Stimulated activated naive CD8-positive, alpha-beta T cell treated with anti-CD3 and anti-CD28 coated beads, Interleukin-15, Interleukin-2, amounts not matched to agents 100 U/mL and 50 U/mL, for 24 hours (primary cell): Measurements from ENCODE around the gene VGF.

Experiments used
- ATAC-seq: fragments of 150-1000 bp; cut with Tn5 transposase; one replicate; pipeline ENCODE4 v1.10.0; 2021
- DNase-seq: peaks from one replicate; pipeline ENCODE4 v3.0.0; 2021

Gene VGF

DNA sequence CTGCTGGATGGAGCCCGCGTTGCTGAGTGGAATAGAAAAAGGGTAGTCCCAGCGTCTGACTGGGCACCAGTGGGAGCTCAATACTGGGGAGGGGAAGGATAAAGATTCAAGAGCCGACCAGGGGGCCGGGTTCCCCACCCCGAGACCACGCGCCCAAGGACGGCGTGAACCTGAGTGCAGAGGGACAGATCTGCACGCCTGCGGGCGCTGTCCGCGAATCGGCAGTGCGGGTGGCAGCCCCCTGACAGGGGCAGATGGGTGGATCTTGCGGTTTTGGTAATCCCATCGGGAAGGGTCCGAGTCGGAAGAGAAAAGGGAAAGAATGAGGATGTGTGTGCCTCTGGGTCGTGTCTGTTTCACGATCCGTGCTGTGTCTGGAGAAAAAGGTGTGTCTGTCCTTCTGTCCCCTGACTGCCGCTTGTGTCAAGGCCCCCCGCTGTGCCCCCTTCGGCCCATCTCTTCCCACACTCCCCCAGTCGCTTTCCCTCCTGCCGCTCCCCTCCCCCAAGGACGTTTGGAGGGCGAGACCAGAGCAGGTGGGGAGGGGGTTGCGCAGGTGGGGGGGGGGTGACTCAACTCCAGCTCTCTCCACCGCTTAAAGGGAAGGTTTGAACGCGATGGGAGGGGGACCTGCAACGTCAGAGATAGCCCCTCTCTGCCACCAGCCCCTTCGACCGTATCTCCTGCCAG is 734 bp upstream of the VGF start:
- no peak for ATAC-seq
- no peak for DNase-seq

DNA sequence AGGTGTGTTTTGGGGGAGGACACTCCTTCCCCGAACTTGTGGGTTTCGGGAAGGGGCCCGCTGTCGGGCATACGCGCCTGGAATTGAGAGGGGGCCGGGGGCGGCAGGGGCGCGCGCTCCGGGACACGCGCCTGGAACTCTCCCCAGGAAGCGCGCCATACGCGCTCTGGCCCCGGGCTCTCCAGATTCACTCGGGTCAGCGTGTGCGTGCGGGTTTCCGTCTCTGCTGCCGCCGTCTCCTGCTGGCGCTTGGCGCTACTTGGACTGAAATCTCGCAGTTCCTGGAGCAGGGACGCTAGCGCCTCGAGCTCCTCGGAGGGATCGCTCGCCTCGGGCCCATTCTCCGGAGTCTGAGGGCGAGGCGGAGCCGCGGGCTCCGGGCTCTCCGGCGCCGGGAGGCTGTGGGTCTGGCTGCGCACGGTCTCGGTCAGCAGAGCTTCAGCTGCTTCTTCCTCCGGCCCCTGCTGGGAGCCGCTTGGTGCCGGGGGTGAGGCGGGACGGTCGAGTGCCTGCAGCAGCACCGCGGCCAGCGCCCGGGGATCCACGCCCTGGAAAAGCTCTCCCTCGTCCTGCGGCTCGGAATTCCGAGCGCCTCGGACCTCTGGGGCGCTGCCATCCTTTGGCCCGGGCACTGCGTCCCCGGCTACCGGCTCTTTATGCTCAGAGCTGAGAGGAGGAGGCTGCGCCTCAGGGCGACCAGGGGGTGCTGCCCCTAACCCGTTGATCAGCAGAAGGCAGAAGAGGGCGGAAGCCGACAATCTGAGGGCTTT is 1.1 kb downstream of the VGF start:
- DNase-seq = no peak
- ATAC-seq = no peak

DNA sequence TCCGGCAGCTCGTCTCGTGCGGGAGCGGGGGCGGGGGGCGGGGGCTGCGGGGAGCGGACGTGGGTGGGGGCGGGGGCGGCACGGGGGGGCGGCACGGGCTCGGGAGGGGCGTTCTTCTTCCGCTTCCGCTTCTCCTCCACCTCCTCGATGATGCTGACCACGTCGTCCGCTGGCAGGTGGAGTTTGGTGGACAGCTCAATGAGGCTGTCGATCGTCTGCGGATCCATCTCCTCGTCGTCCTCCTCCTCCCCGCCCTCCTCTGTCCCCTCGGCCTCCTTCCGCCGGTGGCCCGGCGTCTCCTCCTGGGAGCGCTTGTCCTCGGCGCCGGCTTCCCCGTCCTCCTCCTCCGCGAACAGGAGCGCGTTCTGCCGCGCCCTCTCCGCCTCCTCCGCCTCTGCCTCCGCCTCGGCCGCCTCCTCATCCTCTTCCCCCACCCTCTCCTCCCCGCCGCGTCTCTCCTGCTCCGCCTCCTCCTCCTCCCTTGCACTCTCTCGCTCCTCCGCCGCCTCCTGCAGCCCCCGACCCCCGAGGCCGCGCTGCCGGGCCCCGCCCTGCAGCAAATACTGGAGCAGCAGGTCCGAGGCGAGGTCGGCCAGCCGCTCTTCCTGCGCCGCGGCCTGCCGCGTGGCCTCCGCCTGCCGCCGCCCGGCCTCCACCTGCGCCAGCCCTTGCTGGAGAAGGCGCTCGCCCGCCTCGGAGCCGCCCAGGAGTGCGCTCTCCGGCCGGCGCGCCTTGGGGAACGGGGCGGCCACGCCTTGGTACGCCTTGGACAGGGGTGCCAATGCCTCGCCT is 1.9 kb downstream of the VGF start:
- no peak for ATAC-seq
- no peak for DNase-seq

- peak; percentile 35 for DNase-seq
- ATAC-seq = no peak
Observed at GRCh38 chr7:101162551-101163278, 2.7 kb downstream of the VGF start.

DNA sequence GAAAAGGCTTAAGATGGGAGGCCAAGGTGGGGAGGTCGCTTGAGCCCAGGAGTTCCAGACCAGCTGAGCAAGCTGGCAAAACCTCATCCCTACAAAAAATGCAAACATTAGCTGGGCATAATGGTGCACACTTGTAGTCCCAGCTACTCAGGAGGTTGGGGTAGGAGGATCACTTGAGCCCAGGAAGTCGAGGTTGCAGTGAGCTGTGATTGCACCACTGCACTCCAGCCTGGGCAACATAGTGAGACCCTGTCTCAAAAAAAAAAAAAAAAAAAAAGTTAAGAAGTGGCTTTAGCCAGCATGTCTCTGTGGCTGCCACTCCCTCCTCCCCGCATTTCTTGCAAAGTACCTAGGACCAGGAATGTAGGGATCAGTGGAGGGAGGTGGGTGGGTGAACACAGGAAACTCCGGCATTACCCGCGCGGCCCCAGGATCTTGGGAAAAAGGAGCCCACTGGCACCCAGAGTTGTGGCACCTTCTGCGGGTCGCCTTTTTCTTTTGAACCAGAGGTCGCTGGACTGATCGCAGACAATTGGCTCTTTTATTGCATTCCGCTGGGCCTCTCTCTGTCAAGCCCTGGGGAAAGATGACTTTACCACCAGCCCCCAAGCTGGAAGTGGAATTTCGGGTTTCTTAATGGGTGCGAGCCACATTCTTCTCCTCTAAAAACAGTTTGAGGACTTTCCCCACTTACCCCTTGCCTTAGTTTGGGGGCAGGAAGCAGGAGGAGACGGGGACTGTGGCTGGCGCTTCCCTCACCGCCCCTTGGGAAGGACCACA is 3.5 kb downstream of the VGF start:
- DNase-seq = no peak
- no peak for ATAC-seq

- DNase-seq (no peak), ATAC-seq (no peak)
Observed at GRCh38 chr7:101160910-101161309, 4.5 kb downstream of the VGF start.

GRCh38 chr7:101159696-101160674 is 5.4 kb downstream of the VGF start:
- no peak for DNase-seq
- no peak for ATAC-seq

DNA sequence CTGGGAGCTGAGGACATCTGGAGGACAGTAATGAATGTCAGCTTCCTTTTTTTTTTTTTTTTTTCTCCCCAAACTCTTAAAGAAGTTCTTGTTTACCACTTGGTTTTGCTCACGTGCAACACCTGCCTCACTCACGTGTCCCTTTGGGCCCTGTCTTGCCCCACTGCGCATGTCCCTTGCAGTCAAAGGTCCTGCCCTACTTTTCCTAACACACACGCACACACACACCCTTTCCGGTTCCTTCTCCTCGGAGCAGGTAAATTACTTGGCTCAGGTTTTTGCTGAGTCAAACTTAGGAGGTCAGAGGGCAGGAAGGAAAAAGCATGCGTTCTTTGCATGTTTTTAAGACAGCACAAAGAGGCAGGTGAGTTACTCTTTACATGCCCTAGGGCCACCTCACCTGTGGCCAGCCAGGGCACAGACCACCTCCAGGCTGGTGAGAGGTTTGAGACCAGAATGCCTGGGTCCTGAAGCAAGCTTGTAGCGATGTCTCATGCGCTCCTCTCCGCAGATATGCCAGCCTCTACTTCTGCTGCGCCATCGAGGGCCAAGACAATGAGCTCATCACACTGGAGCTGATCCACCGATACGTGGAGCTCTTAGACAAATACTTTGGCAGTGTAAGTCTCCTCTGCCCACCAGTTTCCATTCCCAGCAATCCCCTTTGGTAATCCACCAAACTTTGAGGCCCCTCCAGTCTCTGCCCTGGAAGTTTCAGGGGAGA is 8.3 kb downstream of the VGF start:
- no peak for ATAC-seq
- DNase-seq = no peak

DNA sequence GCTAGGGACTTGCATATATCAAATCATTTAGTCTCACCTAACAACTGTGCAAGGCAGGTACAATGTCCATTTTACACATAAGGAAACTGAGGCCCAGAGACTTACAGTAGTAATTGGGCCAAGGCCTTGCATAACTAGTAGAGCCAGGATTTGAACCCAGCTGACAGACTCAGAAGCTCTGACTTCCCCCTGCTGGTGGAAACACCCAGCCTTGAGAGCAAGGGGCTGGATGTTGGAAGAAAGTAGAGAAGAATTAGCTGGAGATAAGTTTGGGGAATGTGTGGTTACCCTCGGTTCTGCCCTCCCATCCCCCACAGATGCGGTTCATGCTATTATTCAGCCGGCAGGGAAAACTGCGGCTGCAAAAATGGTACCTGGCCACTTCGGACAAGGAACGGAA is 9.1 kb downstream of the VGF start:
- DNase-seq (no peak), ATAC-seq (no peak)

- ATAC-seq (no peak), DNase-seq (no peak)
Observed at GRCh38 chr7:101155303-101155702, 10.1 kb downstream of the VGF start.

DNA sequence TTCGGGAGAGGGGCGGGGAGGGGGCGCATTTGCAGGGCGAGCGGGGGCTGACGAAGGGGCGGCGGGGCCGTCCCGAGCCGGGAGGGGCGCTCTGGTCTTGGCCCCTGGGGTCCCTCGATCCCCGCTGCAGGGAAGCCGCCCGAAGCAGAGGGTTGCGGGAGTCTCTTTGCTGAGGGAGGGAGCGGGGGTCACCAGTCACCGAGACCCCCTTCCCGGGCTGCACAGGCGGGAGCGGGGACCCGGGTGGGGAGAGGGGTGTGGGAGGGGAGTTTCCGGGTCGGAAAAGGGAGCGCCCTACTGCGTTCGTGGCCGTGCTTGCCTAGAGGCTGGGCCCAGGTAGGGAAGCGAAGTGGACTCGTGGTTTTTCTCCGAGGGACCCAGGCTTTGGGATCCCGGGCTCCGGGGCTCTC is 10.7 kb downstream of the VGF start:
- ATAC-seq (no peak), DNase-seq (no peak)

DNA sequence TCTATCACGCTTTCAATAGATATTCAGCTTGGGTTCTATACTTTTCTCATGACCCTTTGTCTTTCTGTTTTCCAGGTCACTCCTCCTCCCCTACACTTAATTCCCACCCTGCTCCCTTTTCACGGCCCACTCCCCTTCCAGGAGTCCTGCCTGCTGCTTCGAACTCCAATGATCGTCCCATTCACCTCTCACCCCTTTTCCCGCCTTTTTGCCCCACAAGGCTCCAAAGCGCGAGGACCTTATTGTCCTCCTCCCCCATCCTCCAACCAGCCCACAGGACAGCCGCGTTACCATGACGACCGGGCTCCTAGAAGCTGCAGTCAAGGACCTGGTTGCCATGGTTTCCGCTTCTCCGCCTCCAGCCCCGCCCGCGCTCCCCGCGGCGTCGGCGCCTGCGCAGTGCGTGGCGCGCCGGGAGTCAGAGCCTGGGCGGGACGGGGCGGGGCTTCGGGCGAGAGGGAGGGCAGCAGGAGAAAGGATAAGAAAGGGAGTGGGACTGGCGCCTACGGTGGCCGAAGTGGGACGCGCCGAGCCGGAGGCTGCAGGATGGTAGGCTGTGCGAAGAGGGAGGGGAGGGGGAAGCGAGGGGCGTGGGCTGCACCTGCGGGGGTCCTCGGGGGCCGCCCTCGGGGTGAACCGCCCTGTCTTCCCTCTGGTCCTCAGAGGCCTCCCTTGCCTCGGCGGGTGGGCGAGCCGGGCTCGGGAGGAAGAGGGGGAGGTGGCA is 11.2 kb downstream of the VGF start, which contains the start of gene AP1S1:
Gene AP1S1 (plus strand): TSS at position 508 of the 724 bp plus-strand sequence. CDS start 39 bp downstream, at position 547.
- DNase-seq = peak; percentile 94
- peak; percentile 89 for ATAC-seq

DNA sequence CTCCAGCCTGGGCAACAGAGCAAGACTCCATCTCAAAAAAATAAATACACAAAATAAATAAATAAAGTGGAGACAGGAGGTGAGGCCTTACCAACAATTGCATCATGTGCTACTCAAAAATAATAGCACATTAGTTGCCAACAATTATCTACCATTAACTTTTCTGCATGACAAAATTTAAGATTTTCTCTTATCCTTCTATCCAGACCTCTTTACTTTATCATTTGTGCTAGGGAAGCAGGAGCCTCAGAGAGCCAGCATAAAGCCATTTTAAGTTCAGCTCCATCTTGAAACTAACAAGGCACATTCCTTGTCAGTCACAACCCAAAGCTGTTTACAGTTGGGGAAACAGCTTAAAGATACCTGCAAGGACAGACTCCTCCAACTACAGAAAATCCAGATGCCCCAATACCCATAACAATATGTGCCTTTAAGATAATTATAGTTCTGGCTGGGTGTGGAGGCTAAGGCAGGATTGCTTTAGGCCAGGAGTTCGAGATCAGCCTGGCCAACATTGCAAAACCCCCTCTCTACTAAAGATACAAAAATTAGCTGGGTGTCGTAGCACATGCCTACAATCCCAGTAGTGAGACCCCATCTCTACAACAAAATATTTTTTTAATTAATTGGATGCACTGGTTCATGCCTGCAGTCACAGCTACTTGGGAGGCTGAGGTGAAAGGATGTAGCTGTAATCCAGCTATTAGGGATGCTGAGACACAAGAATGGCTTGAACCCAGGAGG is 13.3 kb downstream of the VGF start:
- DNase-seq = no peak
- ATAC-seq = no peak

GRCh38 chr7:101140746-101141382 is 24.5 kb downstream of the VGF start:
- DNase-seq (no peak), ATAC-seq (no peak)

DNA sequence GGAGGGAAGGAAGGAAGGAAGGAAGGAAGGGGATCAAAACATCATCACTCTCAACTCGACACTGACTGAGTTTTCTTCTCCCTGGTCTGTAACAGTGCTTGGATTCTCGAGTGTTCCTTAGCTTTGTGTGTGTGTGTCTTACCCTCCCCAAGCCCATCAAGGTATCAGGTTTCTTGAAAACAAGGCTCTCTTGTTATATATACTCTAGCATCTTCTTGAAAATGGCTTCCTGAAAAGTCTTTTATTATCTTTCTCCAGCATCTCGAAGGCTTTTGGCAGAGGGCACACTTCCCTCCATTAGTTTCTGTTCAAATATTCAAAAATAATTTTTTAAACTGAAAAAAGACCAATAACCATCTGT is 25.1 kb downstream of the VGF start:
- ATAC-seq (no peak), DNase-seq (no peak)

DNA sequence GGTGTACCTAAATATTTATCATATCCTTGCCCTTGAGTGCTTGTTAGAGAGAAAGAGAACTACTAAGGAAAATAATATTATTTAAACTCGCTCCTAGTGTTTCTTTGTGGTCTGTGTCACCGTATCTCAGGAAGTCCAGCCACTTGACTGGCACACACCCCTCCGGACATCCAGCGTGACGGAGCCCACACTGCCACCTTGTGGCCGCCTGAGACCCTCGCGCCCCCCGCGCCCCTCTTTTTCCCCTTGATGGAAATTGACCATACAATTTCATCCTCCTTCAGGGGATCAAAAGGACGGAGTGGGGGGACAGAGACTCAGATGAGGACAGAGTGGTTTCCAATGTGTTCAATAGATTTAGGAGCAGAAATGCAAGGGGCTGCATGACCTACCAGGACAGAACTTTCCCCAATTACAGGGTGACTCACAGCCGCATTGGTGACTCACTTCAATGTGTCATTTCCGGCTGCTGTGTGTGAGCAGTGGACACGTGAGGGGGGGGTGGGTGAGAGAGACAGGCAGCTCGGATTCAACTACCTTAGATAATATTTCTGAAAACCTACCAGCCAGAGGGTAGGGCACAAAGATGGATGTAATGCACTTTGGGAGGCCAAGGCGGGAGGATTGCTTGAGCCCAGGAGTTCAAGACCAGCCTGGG is 27.0 kb downstream of the VGF start:
- DNase-seq (peak; percentile 85), ATAC-seq (peak; percentile 90)

GRCh38 chr7:101137651-101138212 is 27.6 kb downstream of the VGF start:
- ATAC-seq = no peak
- DNase-seq = no peak
